HepG2 (cell line): ENCODE measurements around the gene H1-8. TPM values are rescaled to one million over a fixed set of nuclear protein-coding genes. Genes with fewer than 3 reads are reported as not detected.

Experiments used
- AKNA ChIP-seq: sonication (generic); formaldehyde crosslinking; IDR thresholded peaks from 2 replicates; pipeline ENCODE4 v1.4.0; 2020; ENCODE audit warnings: missing genetic modification reagents, borderline replicate concordance
- BRCA1 ChIP-seq: sonication (generic); formaldehyde crosslinking; IDR thresholded peaks from 2 replicates; pipeline ENCODE4 v1.4.0; 2020; ENCODE audit warnings: missing genetic modification reagents
- CEBPB ChIP-seq: IDR thresholded peaks from 2 replicates; pipeline ENCODE4 v1.6.1; 2011; ENCODE audit warnings: low read depth, low read length, improper control_type of control experiment, borderline replicate concordance
- HNRNPLL ChIP-seq: fragments of 200-400 bp; formaldehyde crosslinking; IDR thresholded peaks from 2 replicates; pipeline ENCODE4 v1.6.1; 2017; ENCODE audit warnings: mild to moderate bottlenecking, low read depth, low read length; ENCODE audit not compliant: poor library complexity, severe bottlenecking
- KLF15 ChIP-seq: sonication (generic); formaldehyde crosslinking; IDR thresholded peaks from 2 replicates; pipeline ENCODE4 v1.8.1; 2023; ENCODE audit warnings: borderline replicate concordance, mild to moderate bottlenecking, inconsistent platforms, missing genetic modification reagents, mixed read lengths
- KLF16 ChIP-seq, 2 experiments: sonication (generic) in 1 of 2; formaldehyde crosslinking in 1 of 2; IDR thresholded peaks; 2 replicates each; pipeline versions ENCODE4 v1.6.1 to v1.8.0; 2016 to 2023; ENCODE audit warnings: missing genetic modification reagents in 2 of 2, missing compliant biosample characterization in 1 of 2
- MIER3 ChIP-seq: IDR thresholded peaks from 2 replicates; pipeline ENCODE4 v1.6.1; 2016; ENCODE audit warnings: missing compliant biosample characterization, borderline replicate concordance
- NCOR1 ChIP-seq: fragments of 200-600 bp; sonication (generic); IDR thresholded peaks from 2 replicates; pipeline ENCODE4 v1.7.0; 2017; ENCODE audit warnings: antibody characterized with exemption, low read length, borderline replicate concordance
- PAX8 ChIP-seq: sonication (generic); formaldehyde crosslinking; IDR thresholded peaks from 2 replicates; pipeline ENCODE4 v1.8.0; 2022; ENCODE audit warnings: mild to moderate bottlenecking, missing genetic modification reagents, borderline replicate concordance
- PHB2 ChIP-seq: fragments of 450-650 bp; IDR thresholded peaks from 2 replicates; pipeline ENCODE4 v1.6.1; 2018; ENCODE audit not compliant: partially characterized antibody
- RELA ChIP-seq: sonication (generic); formaldehyde crosslinking; IDR thresholded peaks from 2 replicates; pipeline ENCODE4 v1.4.0; 2020; ENCODE audit warnings: missing genetic modification reagents
- SMAD9 ChIP-seq: sonication (generic); formaldehyde crosslinking; IDR thresholded peaks from 2 replicates; pipeline ENCODE4 v1.5.1; 2020; ENCODE audit warnings: mild to moderate bottlenecking, missing genetic modification reagents
- THAP8 ChIP-seq: sonication (generic); formaldehyde crosslinking; IDR thresholded peaks from 2 replicates; pipeline ENCODE4 v1.5.1; 2020; ENCODE audit warnings: missing genetic modification reagents, mild to moderate bottlenecking, borderline replicate concordance
- ZBTB21 ChIP-seq: sonication (generic); formaldehyde crosslinking; IDR thresholded peaks from 2 replicates; pipeline ENCODE4 v1.4.0; 2020; ENCODE audit warnings: missing genetic modification reagents
- ZHX1 ChIP-seq: sonication (generic); formaldehyde crosslinking; IDR thresholded peaks from 2 replicates; pipeline ENCODE4 v1.8.1; 2022; ENCODE audit warnings: low read depth, mild to moderate bottlenecking, missing genetic modification reagents
- ZNF225 ChIP-seq: sonication (generic); formaldehyde crosslinking; IDR thresholded peaks from 2 replicates; pipeline ENCODE4 v1.4.0; 2020; ENCODE audit warnings: mild to moderate bottlenecking, missing genetic modification reagents
- ZNF253 ChIP-seq: sonication (generic); formaldehyde crosslinking; IDR thresholded peaks from 2 replicates; pipeline ENCODE4 v1.8.0; 2022; ENCODE audit warnings: mild to moderate bottlenecking, missing genetic modification reagents, borderline replicate concordance
- ZNF30 ChIP-seq: sonication (generic); formaldehyde crosslinking; IDR thresholded peaks from 2 replicates; pipeline ENCODE4 v1.5.0; 2020; ENCODE audit warnings: mild to moderate bottlenecking, missing genetic modification reagents
- ZNF530 ChIP-seq: sonication (generic); formaldehyde crosslinking; IDR thresholded peaks from 2 replicates; pipeline ENCODE4 v1.5.0; 2020; ENCODE audit warnings: low read depth, mild to moderate bottlenecking, missing genetic modification reagents
- ZNF619 ChIP-seq: sonication (generic); formaldehyde crosslinking; IDR thresholded peaks from 2 replicates; pipeline ENCODE4 v1.4.0; 2020; ENCODE audit warnings: mild to moderate bottlenecking, missing genetic modification reagents
- ZNF652 ChIP-seq: IDR thresholded peaks from 2 replicates; pipeline ENCODE4 v1.6.1; 2016; ENCODE audit warnings: low read depth, borderline replicate concordance
- ZSCAN9 ChIP-seq: IDR thresholded peaks from 2 replicates; pipeline ENCODE4 v1.6.1; 2016; ENCODE audit warnings: borderline replicate concordance
- polyA plus RNA-seq, 8 experiments: library from polyadenylated mRNA; depleted of rRNA in 3 of 8; stranded (reverse) in 7 of 8; unstranded in 1 of 8; fragments of >200 nt; fragmentation: Illumina TruSeq in 4 of 8; extraction: Trizol in 4 of 8; gene quantifications; 2 replicates each; pipeline versions ENCODE4 v1.2.1 to v1.2.3, GENCODE V29; 2011 to 2016; ENCODE audit warnings: low read depth in 4 of 8, missing spikeins in 1 of 8, mixed read lengths in 1 of 8; ENCODE audit not compliant: insufficient read depth in 1 of 8
- total RNA-seq, 5 experiments: library from RNA; depleted of rRNA; stranded (reverse); fragments of >200 nt; fragmentation: Illumina TruSeq; extraction: Trizol; gene quantifications; 2 replicates each; pipeline ENCODE4 v1.2.3, GENCODE V29; 2016; ENCODE audit warnings: low read depth in 1 of 5
- TF ChIP-seq, protein P1 (sequence below): sonication (generic); formaldehyde crosslinking; IDR thresholded peaks from 2 replicates; pipeline ENCODE4 v1.8.1; 2023; ENCODE audit warnings: mild to moderate bottlenecking, missing genetic modification reagents, borderline replicate concordance

The H1-8 gene
- total and polyA plus RNA-seq, 2 of the 13 experiments (the other 11 are each of a cell fraction or from before 2014, with no cell fraction given), result 0.08 TPM; not detected in 1

DNA sequence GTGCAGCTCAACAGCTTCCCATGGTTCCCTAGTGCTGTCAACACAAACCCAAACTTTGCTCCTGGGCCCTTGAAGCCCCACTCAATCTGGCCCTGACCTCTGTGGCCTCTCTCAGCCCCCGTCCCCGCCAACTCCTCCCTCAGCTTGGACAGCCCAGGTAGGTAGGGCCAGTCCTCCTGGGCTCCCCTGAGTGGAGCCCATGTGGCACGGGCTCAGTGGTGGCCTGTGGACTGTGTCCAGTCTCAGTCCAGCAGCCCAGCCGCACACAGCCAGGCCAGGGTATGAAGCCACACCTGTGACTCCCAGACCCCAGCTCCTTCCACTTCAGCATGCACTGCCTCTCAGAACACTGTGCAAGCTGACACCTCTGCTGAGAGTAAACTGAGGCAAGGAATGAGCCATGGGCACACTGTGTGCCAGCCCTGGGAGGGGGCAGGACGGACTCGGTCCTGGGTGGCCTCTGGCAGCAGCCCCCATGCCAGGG is 52.0 kb downstream of the H1-8 start (continued):
- TF ChIP-seq AKNA (CRISPR knock-in tag) (no peak), BRCA1 (CRISPR knock-in tag) (no peak), ZBTB21 (CRISPR knock-in tag) (no peak), ZNF619 (CRISPR knock-in tag) (no peak), SMAD9 (CRISPR knock-in tag) (no peak), CEBPB (no peak), ZHX1 (CRISPR knock-in tag) (no peak), PHB2 (no peak), ZNF652 (no peak), KLF16 (CRISPR knock-in tag; IDR thresholded peaks at IDR 0.05) (0 out of 4 replicates have a peak, but pooled peaks of 1 of the 2 experiments have one; percentile 61), PAX8 (0 out of 2 replicates have a peak, but pooled peaks have one; percentile 47), THAP8 (no peak), RELA (CRISPR knock-in tag) (no peak), ZNF30 (CRISPR knock-in tag) (no peak; the same call in 1 of the 2 replicates), NCOR1 (no peak; the same call in 1 of the 2 replicates), ZNF225 (no peak), ZSCAN9 (CRISPR knock-in tag) (peak; percentile 70; the same call in 1 of the 2 replicates), ZNF253 (CRISPR knock-in tag) (no peak), KLF15 (CRISPR knock-in tag) (no peak), HNRNPLL (no peak), ZNF530 (no peak), MIER3 (CRISPR knock-in tag) (no peak)
- TF ChIP-seq, protein P1, sequence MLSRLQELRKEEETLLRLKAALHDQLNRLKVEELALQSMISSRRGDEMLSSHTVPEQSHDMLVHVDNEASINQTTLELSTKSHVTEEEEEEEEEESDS (CRISPR knock-in tag), result 0 out of 2 replicates have a peak, but pooled peaks have one; percentile 42
